ENCODE results near the gene SHLD1. TPM values are rescaled to one million over a fixed set of nuclear protein-coding genes. Genes with fewer than 3 reads are reported as not detected.
A peak's percentile ranks its signal among the peaks of the same experiment; 100 is the strongest.

Gene SHLD1
- total RNA-seq, 1 donor from 2014 or later: 2.4 TPM

GRCh38 chr20:5845681-5846615 is 95.7 kb downstream of the SHLD1 start:
- DNase-seq (ENCODE audit: low read depth in 2 of 2): no peak

DNA sequence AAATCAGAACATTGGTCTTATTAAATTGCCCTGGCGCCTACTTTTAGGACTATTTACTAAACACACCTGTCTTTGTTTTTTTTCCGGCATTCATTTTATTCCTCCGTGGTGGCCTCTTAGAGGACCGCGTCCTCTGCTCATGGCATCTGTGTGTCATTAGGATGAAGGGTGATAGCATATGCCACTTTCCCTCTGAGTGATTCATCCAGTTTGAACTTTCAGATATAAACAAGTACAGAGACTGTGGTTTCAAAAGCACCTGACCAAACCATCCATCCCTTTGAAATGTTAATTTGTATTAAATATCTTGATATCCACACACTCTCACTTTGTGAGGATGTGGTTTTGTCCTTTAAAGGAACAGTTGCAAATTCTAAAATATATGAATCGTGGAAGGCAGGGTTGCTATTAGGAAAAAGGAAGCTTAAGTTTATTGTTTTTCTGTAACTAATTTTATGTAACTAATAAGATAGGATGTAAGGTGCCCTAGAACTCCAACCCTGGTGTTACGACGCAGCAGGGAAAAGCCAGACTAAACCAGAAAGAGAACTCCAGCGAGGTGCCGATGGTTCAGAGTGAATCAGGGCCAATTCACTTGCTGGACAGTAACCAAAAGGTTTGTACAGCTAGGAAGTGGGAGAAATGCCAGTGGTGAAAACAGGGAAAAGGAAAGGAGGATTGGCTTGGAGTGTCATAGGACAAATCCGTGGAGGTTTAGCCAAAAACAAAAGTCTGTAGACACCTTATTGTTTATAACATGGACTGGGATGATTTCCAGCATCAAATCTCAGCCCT is 98.7 kb downstream of the SHLD1 start:
- peak; percentile 68 to 75 for DNase-seq (ENCODE audit: low read depth in 2 of 2)

DNA sequence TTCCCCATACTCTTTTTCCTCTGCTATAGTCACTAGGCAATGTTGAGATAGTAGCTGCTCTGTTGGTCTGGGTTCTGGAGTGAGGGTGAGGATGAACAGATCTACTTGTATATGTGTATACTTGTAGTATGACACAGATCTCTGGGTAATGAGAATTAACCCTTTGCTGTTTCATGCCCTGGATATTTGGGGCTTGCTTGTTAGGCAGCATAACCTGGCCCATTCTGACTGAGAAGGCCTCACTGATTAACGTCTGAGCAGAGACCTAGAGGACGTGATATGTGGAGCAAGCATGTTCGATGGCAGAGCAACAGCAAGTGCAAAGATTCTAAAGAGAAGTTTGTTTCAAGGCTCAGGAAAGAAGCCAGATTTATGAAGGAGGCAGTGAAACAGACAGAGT is 105.7 kb downstream of the SHLD1 start:
- DNase-seq (ENCODE audit: low read depth in 2 of 2): no peak

- DNase-seq (ENCODE audit: low read depth in 2 of 2): peak in 1 of 2 donors; percentile 10
Observed at GRCh38 chr20:5859608-5860007, 109.4 kb downstream of the SHLD1 start.

- DNase-seq (ENCODE audit: low read depth in 2 of 2): no peak
Observed at GRCh38 chr20:5862703-5863039, 112.5 kb downstream of the SHLD1 start.

- peak; percentile 50 to 75 for DNase-seq (ENCODE audit: low read depth in 2 of 2)
Observed at GRCh38 chr20:5863040-5863833, 113.0 kb downstream of the SHLD1 start.

GRCh38 chr20:5864428-5864827 is 114.2 kb downstream of the SHLD1 start:
- DNase-seq (ENCODE audit: low read depth in 2 of 2): no peak

DNA sequence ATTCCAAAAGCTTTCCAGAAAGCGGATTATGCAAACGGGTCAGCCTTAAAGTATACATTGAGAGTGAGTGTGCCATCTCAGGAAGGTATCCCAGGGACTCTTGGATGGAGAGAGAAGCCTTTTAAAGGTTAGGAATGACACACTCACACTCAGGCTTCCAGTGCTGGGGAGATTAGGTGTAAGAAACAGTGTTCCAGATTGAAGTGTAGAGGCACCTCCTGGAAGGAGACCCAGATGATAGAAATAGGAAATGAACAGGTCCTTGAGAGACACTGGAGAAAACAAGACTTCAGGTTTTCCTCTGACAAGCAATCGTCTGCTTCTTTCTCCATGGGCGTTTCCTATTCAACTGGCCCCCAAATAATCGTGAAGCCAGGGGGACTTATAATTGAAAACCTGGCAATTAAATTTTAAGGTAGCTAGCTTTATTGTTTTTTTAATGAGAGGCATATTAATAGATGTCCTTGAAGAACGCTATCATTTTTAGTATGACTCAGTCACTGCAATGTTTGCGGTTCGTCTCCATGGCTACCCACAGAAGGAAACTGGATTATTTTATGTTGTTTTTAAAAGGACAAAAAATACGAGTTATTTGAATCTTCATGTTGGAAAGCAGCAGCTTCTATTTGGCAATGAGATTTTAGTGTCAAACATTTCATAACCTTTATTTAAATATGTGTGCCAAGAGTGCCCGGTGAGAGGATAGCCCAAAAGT is 114.8 kb downstream of the SHLD1 start:
- peak; percentile 50 to 74 for DNase-seq (ENCODE audit: low read depth in 2 of 2)

- DNase-seq (ENCODE audit: low read depth in 2 of 2): no peak
Observed at GRCh38 chr20:5865604-5866003, 115.4 kb downstream of the SHLD1 start.

- DNase-seq (ENCODE audit: low read depth in 2 of 2): no peak
Observed at GRCh38 chr20:5870568-5870981, 120.4 kb downstream of the SHLD1 start.

DNA sequence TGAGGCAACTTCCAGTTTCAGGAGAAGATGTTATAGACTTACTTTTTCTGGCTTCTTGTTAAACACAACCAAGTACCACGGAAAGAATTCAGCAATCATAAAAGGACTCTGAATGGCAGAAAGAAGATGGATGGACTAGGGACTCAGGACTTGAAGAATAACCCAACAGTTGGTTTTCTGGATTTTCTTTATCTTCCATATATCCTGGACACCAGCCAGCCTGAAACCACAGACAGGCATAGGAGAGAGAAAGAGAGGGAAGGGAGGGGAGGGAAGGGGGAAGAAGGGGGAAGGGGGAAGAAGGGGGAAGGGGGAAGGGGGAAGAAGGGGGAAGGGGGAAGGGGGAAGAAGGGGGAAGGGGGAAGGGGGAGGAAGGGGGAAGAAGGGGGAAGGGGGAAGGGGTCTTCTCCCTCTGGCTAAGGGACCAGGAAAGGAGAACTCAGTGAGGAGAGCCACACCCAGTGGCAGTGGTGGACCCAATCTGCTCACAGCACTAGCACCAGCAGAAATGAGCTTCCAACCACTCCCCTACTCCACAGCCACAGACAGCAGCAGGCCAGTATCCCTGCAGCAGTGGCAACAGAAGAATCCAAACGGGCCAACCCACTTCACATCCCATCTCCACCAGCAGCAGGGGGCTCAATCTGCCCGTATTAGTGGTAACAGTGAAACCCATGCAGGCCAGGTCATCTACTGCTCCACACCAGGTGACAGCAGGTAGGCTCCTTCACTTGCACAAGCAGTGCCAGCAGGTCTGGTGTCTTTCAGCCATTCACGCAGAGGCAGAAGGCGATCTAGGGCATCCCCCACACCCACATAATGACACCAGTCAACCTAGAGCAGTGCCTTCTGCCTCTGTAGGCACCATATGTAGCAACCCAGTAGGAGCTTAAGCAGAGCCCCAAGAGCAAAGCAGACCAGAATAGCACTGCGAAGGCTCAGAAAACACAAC is 121.5 kb downstream of the SHLD1 start:
- DNase-seq (ENCODE audit: low read depth in 2 of 2): no peak

GRCh38 chr20:5877128-5877527 is 126.9 kb downstream of the SHLD1 start:
- no peak for DNase-seq (ENCODE audit: low read depth in 2 of 2)

DNA sequence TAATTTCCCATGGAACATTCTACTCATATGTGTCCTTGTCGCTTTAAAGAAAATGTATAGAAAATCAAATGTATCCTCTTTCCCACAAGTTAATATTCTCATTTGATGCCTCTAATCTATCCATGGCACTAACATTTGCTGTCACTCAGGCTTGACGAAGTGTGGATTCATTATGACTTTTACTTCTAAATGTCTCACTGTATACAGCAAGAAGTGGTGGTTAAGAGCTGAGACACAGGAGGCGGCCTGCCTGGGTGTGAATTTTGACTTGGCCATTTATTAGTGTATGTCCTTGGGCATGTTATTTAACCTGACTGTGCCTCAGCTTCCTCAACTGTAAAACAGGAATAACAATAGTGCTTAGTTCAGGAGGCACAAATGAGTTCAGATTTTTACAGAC is 130.1 kb downstream of the SHLD1 start:
- no peak for DNase-seq (ENCODE audit: low read depth in 2 of 2)

DNA sequence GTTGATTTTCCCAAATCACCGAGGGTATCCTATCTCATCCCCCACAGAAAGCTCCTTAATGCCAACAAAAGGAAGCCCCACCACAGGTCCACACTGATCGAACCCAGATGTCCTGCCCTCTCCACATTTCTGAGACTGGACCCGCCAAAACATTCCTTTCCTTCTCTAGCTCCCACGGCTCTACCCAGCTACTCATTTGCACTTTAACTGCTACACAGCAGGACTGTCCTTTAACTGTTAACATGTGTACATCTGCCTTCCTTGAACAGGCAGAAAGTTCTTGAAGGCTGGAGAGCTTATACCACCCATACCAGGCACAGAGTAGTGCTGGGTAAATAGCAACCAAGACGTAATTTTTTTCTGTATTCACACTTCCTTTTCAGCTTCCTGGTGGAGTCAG is 131.5 kb downstream of the SHLD1 start:
- DNase-seq (ENCODE audit: low read depth in 2 of 2): no peak

DNA sequence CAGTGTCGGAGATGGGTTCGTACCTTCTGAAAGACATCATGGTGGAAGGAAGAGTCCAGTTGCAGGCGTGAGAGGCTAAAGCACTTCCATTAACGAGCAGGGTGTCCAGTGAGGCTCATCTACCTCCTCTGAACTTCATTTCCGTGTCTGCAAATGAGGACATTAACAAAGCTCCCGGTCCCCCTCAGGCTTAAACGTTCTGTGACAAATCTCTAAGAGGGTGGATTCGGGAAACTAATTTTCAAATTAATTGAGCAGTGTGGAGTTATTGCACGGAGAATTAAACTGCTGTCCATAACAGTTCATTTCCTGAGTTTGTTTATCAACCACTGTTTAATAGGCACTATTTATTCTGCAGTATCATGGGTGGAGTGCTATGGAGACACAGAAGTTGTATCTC is 132.0 kb downstream of the SHLD1 start:
- DNase-seq (ENCODE audit: low read depth in 2 of 2): no peak

DNA sequence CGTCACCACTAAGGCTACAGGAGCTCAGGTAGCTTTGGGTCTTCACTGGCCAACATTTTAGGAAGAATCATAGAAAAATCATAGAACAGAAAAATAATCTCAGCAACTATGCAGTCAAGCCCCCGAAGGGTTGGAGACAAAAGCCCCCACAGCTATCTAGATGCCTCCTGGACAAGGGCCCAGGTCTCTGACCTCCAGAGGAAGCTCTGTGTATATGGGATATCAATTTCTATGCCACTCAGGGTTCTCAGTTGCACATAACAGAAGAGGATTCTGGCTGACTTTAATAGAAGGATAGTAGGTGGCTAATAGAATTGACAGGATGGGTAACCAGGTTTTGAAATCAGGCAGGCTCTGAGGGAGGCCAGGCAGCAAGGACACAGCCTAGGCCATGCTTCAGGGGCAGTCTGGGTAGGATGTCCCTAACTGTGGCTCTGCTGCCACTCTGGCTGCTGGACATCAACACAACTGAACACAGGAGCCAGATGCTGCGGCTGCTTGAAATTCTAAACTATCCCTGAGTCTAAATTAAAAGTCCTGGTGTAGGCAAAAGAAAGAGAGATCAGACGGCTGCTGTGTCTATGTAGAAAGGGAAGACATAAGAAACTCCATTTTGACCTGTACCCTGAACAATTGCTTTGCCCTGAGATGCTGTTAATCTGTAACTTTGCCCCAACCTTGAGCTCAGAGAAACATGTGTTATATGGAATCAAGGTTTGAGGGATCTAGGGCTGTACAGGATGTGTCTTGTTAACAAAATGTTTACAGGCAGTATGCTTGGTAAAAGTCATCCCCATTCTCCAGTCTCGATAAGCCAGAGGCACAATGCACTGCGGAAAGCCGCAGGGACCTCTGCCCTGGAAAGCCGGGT is 134.5 kb downstream of the SHLD1 start:
- DNase-seq (ENCODE audit: low read depth in 2 of 2): no peak

DNA sequence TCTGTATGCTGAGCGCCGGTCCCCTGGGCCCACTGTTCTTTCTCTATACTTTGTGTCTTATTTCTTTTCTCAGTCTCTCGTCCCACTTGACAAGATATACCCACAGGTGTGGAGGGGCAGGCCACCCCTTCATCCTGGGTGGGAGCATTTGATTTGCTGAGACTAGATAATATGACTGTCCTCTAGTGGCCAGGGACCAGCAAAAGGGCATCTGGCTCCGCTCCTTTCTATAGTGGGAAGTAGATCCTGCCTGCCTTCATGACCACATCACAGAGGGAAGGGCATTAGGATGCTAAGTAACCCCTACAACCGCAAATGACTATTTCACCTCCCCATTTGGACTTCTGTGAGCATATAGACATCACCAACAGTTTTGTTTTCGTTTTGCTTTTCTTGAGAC is 135.7 kb downstream of the SHLD1 start:
- peak in 1 of 2 donors; percentile 26 for DNase-seq (ENCODE audit: low read depth in 2 of 2)

DNA sequence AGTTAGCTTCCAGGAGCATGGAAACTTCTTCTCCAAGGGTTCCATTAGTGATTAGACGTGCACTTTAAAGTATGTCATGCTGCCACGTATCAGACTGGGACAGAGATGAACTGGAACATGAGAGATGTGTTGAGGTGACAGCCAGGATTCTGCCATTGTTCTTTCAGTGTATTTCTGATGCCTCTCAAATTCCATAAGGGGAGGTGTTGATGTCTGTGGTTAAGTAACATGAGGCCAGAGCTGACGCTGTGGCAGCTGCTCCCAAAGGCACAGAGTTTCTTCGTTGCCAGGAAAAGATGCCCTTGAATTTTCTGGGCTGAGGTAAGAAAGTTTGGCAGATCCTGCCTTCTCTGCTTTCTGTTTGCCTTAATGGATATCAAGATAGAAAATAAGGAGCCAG is 136.6 kb downstream of the SHLD1 start:
- DNase-seq (ENCODE audit: low read depth in 2 of 2): no peak

- no peak for DNase-seq (ENCODE audit: low read depth in 2 of 2)
Observed at GRCh38 chr20:5887386-5887785, 137.2 kb downstream of the SHLD1 start.

Measured in dermis microvascular lymphatic vessel endothelial cell (primary cell).